ENCODE results near the gene CSKMT. TPM values are rescaled to one million over a fixed set of nuclear protein-coding genes. Genes with fewer than 3 reads are reported as not detected.

CSKMT gene
- total RNA-seq, 2 donors from 2014 or later, result 8.5 to 10.5 TPM

DNA sequence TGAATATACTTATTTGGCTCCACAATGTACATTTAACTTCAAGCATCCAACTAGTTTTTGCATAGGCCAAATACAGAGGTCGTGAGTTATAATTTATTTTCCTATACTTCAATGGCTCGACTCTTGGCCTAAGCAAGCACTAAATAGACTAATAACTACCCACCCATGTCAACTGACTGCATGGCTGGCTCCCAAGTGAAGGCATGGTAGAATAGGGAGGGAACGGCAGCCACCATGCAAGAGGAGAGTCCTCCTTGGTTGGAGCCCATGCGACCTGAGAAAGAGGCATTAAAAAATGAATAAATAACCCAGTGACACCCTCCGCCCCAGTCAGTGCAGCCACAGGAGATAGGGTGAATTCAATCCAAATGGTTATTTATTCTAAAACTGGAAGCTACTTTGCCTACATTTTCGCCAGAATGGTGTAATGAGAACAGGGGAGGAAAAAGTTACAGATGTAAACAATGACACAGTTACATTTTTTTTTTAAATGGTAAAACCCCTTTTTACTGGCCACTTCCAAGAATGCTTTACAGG is 47.2 kb downstream of the CSKMT start:
- intact Hi-C loops (cut with DNase I), result no loop called here
- DNase-seq (ENCODE audit: low spot score), result no peak

DNA sequence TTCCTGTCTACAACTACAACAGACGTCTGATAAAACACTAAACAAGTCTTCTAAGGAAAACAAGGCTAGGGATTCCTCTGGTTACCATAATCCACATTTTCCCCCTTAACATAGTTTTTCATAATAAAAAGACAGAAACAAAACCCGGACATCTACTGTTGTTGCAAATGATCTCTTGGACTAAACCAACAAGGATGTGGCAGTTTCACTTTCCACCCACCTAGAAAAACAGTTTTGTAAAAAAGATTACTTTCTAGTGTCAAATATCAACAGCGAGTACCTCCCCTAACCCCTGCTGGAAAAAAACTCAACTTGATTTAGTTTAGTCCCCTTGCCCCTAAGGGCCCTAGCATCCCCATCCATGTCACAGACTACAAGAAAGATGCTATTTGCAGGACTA is 47.7 kb downstream of the CSKMT start:
- intact Hi-C loops (cut with DNase I), result no loop called here

DNA sequence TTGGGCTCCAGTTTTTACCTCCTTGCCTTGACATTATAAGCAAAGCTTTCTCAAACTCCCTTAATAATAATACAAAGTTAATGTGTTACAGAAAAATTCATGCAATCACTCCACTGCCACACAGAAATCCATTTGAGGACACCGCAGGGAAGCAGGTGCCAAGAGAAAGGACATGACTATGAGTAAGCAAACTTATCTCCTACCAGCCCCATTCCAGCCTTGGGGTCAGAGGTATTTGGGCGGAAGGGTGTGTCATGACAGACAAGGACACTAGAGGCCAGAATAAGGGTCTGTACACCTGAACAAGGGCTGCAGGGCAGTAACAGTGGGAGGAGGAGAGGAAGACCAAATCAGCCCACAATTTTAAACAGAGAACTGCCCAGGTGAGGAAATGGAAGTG is 48.2 kb downstream of the CSKMT start:
- DNase-seq (ENCODE audit: low spot score), result no peak
- intact Hi-C loops (cut with DNase I), result no loop called here

More for the DNA sequence above, 47.7 kb downstream of the CSKMT start:
- no peak for DNase-seq (ENCODE audit: low spot score)

GRCh38 chr11:62715150-62716130 is 50.3 kb downstream of the CSKMT start:
- DNase-seq (ENCODE audit: low spot score), result no peak
- intact Hi-C loops (cut with DNase I), result loop anchor here in 1 of 2 donors (1.0 kb wide), 1 partner anchor 47 kb away; no protein-coding TSS in a partner anchor

DNA sequence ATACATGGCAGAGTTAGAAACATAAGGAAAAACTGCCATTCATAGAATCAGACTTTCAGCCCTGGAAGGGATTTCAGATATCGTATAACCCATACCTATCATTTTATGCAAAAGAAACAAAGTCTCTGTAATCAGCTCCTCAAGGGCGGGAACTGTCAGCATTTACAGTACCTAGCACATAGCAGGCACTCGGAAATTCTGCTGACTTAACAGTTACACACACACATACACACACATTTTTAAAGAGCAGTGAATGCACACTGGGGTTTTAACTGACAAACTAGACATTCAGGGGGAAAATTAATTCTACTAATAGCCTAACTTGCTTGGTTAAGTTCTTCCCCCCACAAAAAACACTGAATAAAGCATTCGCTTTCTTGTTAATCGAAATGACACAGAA is 51.1 kb downstream of the CSKMT start:
- no peak for DNase-seq (ENCODE audit: low spot score)
- intact Hi-C loops (cut with DNase I), result no loop called here

GRCh38 chr11:62716816-62717215 is 51.7 kb downstream of the CSKMT start:
- intact Hi-C loops (cut with DNase I), result no loop called here
- no peak for DNase-seq (ENCODE audit: low spot score)

Other genes starting within 250 kb of the CSKMT start
- not detected for gene SCGB1A1, start 246.3 kb upstream of the CSKMT start, total RNA-seq
- gene AHNAK, start 118.5 kb upstream of the CSKMT start, total RNA-seq, result 100 to 1,000 TPM; 938 to 955 TPM
- 100 to 1,000 TPM; 706 to 749 TPM for gene EEF1G, start 91.4 kb upstream of the CSKMT start, total RNA-seq
- 10 to 100 TPM; 10.7 to 14.1 TPM for gene TUT1, start 73.8 kb upstream of the CSKMT start, total RNA-seq
- 10 to 100 TPM; 56.5 to 67.2 TPM for gene MTA2, start 63.4 kb upstream of the CSKMT start, total RNA-seq
- gene EML3, start 52.5 kb upstream of the CSKMT start, total RNA-seq, result 10 to 100 TPM; 58.7 to 63.8 TPM
- 1 to 10 TPM; 7.1 to 9.7 TPM for gene ROM1, start 52.1 kb upstream of the CSKMT start, total RNA-seq
- gene B3GAT3, start 43.3 kb upstream of the CSKMT start, total RNA-seq, result 10 to 100 TPM; 23.7 to 26.6 TPM
- 100 to 1,000 TPM; 206 to 240 TPM for gene GANAB, start 18.7 kb upstream of the CSKMT start, total RNA-seq
- gene INTS5, start 12.0 kb upstream of the CSKMT start, total RNA-seq, result 10 to 100 TPM; 10.6 to 10.9 TPM
- 10 to 100 TPM; 27.4 to 35.9 TPM for gene C11orf98, start 102 bp upstream of the CSKMT start, total RNA-seq
- gene UQCC3, start 6.4 kb downstream of the CSKMT start, total RNA-seq, result 1 to 10 TPM; 3.6 to 3.7 TPM
- 1 to 10 TPM; 3.7 to 5.1 TPM for gene LBHD1, start 7.0 kb downstream of the CSKMT start, total RNA-seq
- 10 to 100 TPM; 74.8 to 76.1 TPM for gene UBXN1, start 13.8 kb downstream of the CSKMT start, total RNA-seq
- gene LRRN4CL, start 24.2 kb downstream of the CSKMT start, total RNA-seq, result 10 to 100 TPM; 13.9 to 14.8 TPM
- gene BSCL2, start 42.1 kb downstream of the CSKMT start, total RNA-seq, result 10 to 100 TPM; 30.6 to 54.8 TPM
- gene GNG3, start 42.4 kb downstream of the CSKMT start, total RNA-seq, result not detected
- gene HNRNPUL2, start 62.1 kb downstream of the CSKMT start, total RNA-seq, result 10 to 100 TPM; 45.5 to 45.9 TPM
- 10 to 100 TPM; 19.0 to 20.6 TPM for gene TTC9C, start 63.2 kb downstream of the CSKMT start, total RNA-seq
- 10 to 100 TPM in 1 of 2 donors, 1 to 10 TPM in 1; 6.2 to 12.3 TPM for gene ZBTB3, start 88.8 kb downstream of the CSKMT start, total RNA-seq
- gene POLR2G, start 96.3 kb downstream of the CSKMT start, total RNA-seq, result 10 to 100 TPM; 39.7 to 50.9 TPM
- gene TAF6L, start 106.1 kb downstream of the CSKMT start, total RNA-seq, result 10 to 100 TPM; 11.3 to 12.9 TPM
- gene TMEM179B, start 122.1 kb downstream of the CSKMT start, total RNA-seq, result 10 to 100 TPM; 23.7 to 33.0 TPM
- 1 to 10 TPM; 8.9 to 10.0 TPM for gene TMEM223, start 126.7 kb downstream of the CSKMT start, total RNA-seq
- 10 to 100 TPM; 53.0 to 58.1 TPM for gene NXF1, start 140.1 kb downstream of the CSKMT start, total RNA-seq
- gene STX5, start 166.7 kb downstream of the CSKMT start, total RNA-seq, result 10 to 100 TPM; 32.8 to 34.0 TPM
- gene TEX54, start 167.5 kb downstream of the CSKMT start, total RNA-seq, result not detected
- gene WDR74, start 174.3 kb downstream of the CSKMT start, total RNA-seq, result 10 to 100 TPM; 38.5 to 45.6 TPM
- gene SLC3A2, start 215.6 kb downstream of the CSKMT start, total RNA-seq, result 100 to 1,000 TPM in 1 of 2 donors, 10 to 100 TPM in 1; 89.4 to 114 TPM

Data from posterior vena cava (tissue), 2 donors.